SU-DHL-6 (cell line): Measurements from ENCODE around the gene SDK2.

Experiments used
- H2AFZ ChIP-seq: fragments of 200-600 bp; sonication (generic); 2 replicates; pipeline ENCODE4 v1.6.1; 2014; ENCODE audit warnings: low read depth, mild to moderate bottlenecking, moderate library complexity, mixed read lengths, antibody characterized with exemption, low read length; ENCODE audit not compliant: severe bottlenecking
- H3F3A ChIP-seq: fragments of 200-600 bp; shearing (Covaris generic); 2 replicates; pipeline ENCODE4 v1.6.0; 2016; ENCODE audit warnings: antibody characterized with exemption, mild to moderate bottlenecking; ENCODE audit not compliant: insufficient read depth
- H3K27ac ChIP-seq: fragments of 200-600 bp; sonication (generic); 2 replicates; pipeline ENCODE4 v1.5.1; 2016; ENCODE audit warnings: low read depth, mild to moderate bottlenecking, low read length, moderate library complexity, mixed read lengths
- H3K27me3 ChIP-seq: fragments of 200-600 bp; sonication (generic), shearing (Covaris generic); 2 replicates; pipeline ENCODE4 v1.6.0; 2014; ENCODE audit warnings: mild to moderate bottlenecking, low read length
- H3K36me3 ChIP-seq: fragments of 200-600 bp; sonication (generic); 2 replicates; pipeline ENCODE4 v1.6.1; 2014; ENCODE audit warnings: mild to moderate bottlenecking, low read length, mixed read lengths
- H3K4me2 ChIP-seq: fragments of 300-600, 200-600 bp; shearing (Covaris generic), sonication (generic); 2 replicates; pipeline ENCODE4 v1.6.0; 2014; ENCODE audit warnings: low read length, low read depth, mild to moderate bottlenecking; ENCODE audit not compliant: poor library complexity, severe bottlenecking
- H3K4me3 ChIP-seq: fragments of 200-600 bp; sonication (generic); 2 replicates; pipeline ENCODE4 v1.5.1; 2014; ENCODE audit warnings: antibody characterized with exemption, low read length, mild to moderate bottlenecking, mixed read lengths; ENCODE audit not compliant: insufficient read depth, poor library complexity, severe bottlenecking
- H3K79me2 ChIP-seq: fragments of 200-600 bp; sonication (generic); 2 replicates; pipeline ENCODE4 v1.6.1; 2014; ENCODE audit warnings: mild to moderate bottlenecking, low read length, moderate library complexity; ENCODE audit not compliant: insufficient read depth
- H3K9ac ChIP-seq: fragments of 200-600 bp; sonication (generic); 2 replicates; pipeline ENCODE4 v1.7.0; 2014; ENCODE audit warnings: mild to moderate bottlenecking, low read length
- H3K9me2 ChIP-seq: fragments of 200-600 bp; sonication (generic); replicated peaks from 2 replicates; pipeline ENCODE4 v1.6.1; 2014; ENCODE audit warnings: low read length; ENCODE audit not compliant: insufficient read depth
- H3K9me3 ChIP-seq: fragments of 200-600 bp; sonication (generic); 2 replicates; pipeline ENCODE4 v1.6.1; 2014; ENCODE audit warnings: low read length, mixed read lengths; ENCODE audit not compliant: insufficient read depth
- H4K20me1 ChIP-seq: fragments of 200-600 bp; sonication (generic); 2 replicates; pipeline ENCODE4 v1.6.1; 2014; ENCODE audit warnings: low read depth, mild to moderate bottlenecking, antibody characterized with exemption, low read length, moderate library complexity, mixed read lengths
- CTCF ChIP-seq: fragments of 200-600 bp; sonication (generic); IDR thresholded peaks from one replicate; pipeline ENCODE4 v1.5.1; 2017; ENCODE audit warnings: antibody characterized with exemption, mild to moderate bottlenecking, low read length, moderate library complexity; ENCODE audit not compliant: insufficient read depth, poor library complexity, severe bottlenecking
- EZH2phosphoT487 ChIP-seq: fragments of 200-600 bp; sonication (generic), shearing (Covaris generic); conservative IDR thresholded peaks from 2 replicates; pipeline ENCODE4 v1.6.1; 2018; ENCODE audit warnings: mild to moderate bottlenecking, antibody characterized with exemption, low read length, moderate library complexity, mixed read lengths

SDK2 gene

GRCh38 chr17:73553311-73553710 is 90.9 kb downstream of the SDK2 start:
- H3K9me3 ChIP-seq: no peaks in the 10 kb centered on the region
- H3K4me2 ChIP-seq: no peak overlapping the region
- H3F3A ChIP-seq: no peaks in the 10 kb centered on the region
- H2AFZ ChIP-seq: no peak overlapping the region
- H3K9ac ChIP-seq: no peak overlapping the region
- H3K36me3 ChIP-seq: no peaks in the 10 kb centered on the region
- H3K4me3 ChIP-seq: no peak overlapping the region
- H3K9me2 ChIP-seq: no peaks in the 10 kb centered on the region
- no peaks in the 10 kb centered on the region for H3K79me2 ChIP-seq
- H3K27me3 ChIP-seq: no peaks in the 10 kb centered on the region
- H3K27ac ChIP-seq: no peak overlapping the region
- no peak for TF ChIP-seq EZH2phosphoT487
- TF ChIP-seq CTCF: no peak
- no peaks in the 10 kb centered on the region for H4K20me1 ChIP-seq

- no peaks in the 10 kb centered on the region for H3K9me2 ChIP-seq
- no peak overlapping the region for H2AFZ ChIP-seq
- no peak overlapping the region for H3K4me2 ChIP-seq
- H3K27me3 ChIP-seq: no peaks in the 10 kb centered on the region
- no peak overlapping the region for H3K9ac ChIP-seq
- H3K4me3 ChIP-seq: no peak overlapping the region
- no peaks in the 10 kb centered on the region for H4K20me1 ChIP-seq
- TF ChIP-seq CTCF (no peak), EZH2phosphoT487 (no peak)
- H3K36me3 ChIP-seq: no peaks in the 10 kb centered on the region
- H3F3A ChIP-seq: no peaks in the 10 kb centered on the region
- no peaks in the 10 kb centered on the region for H3K79me2 ChIP-seq
- H3K9me3 ChIP-seq: no peaks in the 10 kb centered on the region
- H3K27ac ChIP-seq: no peak overlapping the region
Observed at GRCh38 chr17:73552300-73553048, 91.8 kb downstream of the SDK2 start.

- H3K27ac ChIP-seq: no peak overlapping the region
- no peaks in the 10 kb centered on the region for H3K36me3 ChIP-seq
- no peaks in the 10 kb centered on the region for H3K9me2 ChIP-seq
- TF ChIP-seq CTCF: no peak
- TF ChIP-seq EZH2phosphoT487: no peak
- no peak overlapping the region for H3K4me2 ChIP-seq
- H2AFZ ChIP-seq: no peak overlapping the region
- H3F3A ChIP-seq: no peaks in the 10 kb centered on the region
- H3K9ac ChIP-seq: no peak overlapping the region
- no peaks in the 10 kb centered on the region for H4K20me1 ChIP-seq
- no peaks in the 10 kb centered on the region for H3K27me3 ChIP-seq
- no peak overlapping the region for H3K4me3 ChIP-seq
- H3K79me2 ChIP-seq: no peaks in the 10 kb centered on the region
- H3K9me3 ChIP-seq: no peaks in the 10 kb centered on the region
Observed at GRCh38 chr17:73551759-73552158, 92.5 kb downstream of the SDK2 start.
